H9 (cell line): Measurements from ENCODE around the gene KREMEN1. TPM values are rescaled to one million over a fixed set of nuclear protein-coding genes. Genes with fewer than 3 reads are reported as not detected.

Experiments
- DNase-seq: peaks from one replicate; pipeline ENCODE4 v3.0.0-alpha.2; 2017
- H2AFZ ChIP-seq: one replicate; pipeline ENCODE4 v1.6.1; 2013; ENCODE audit warnings: mild to moderate bottlenecking, low read length, control low read depth, moderate library complexity
- H2AK5ac ChIP-seq: 2 replicates; pipeline ENCODE4 v1.6.1; 2013; ENCODE audit warnings: low read length, control low read depth, mixed read lengths; ENCODE audit not compliant: insufficient read length
- H2BK120ac ChIP-seq: one replicate; pipeline ENCODE4 v1.6.1; 2013; ENCODE audit warnings: low read depth, mild to moderate bottlenecking, low read length, control low read depth, inconsistent platforms; ENCODE audit not compliant: poor library complexity, severe bottlenecking
- H2BK12ac ChIP-seq: 2 replicates; pipeline ENCODE4 v1.6.1; 2013; ENCODE audit warnings: low read length, control low read depth, mixed read lengths, low read depth; ENCODE audit not compliant: insufficient read length
- H2BK15ac ChIP-seq: 2 replicates; pipeline ENCODE4 v1.6.1; 2013; ENCODE audit warnings: low read depth, low read length, control low read depth
- H2BK20ac ChIP-seq: one replicate; pipeline ENCODE4 v1.6.1; 2013; ENCODE audit warnings: low read depth, mild to moderate bottlenecking, low read length, control low read depth, inconsistent platforms; ENCODE audit not compliant: poor library complexity, severe bottlenecking
- H2BK5ac ChIP-seq: 2 replicates; pipeline ENCODE4 v1.6.1; 2013; ENCODE audit warnings: low read length, control low read depth, mixed read lengths; ENCODE audit not compliant: insufficient read length
- H3K14ac ChIP-seq: 2 replicates; pipeline ENCODE4 v1.6.1; 2013; ENCODE audit warnings: low read length, control low read depth; ENCODE audit not compliant: insufficient read depth
- H3K18ac ChIP-seq: 2 replicates; pipeline ENCODE4 v1.6.1; 2013; ENCODE audit warnings: low read depth, mild to moderate bottlenecking, mixed read lengths, low read length, control low read depth; ENCODE audit not compliant: insufficient read length
- H3K23ac ChIP-seq: 2 replicates; pipeline ENCODE4 v1.6.1; 2013; ENCODE audit warnings: low read length, control low read depth, mixed read lengths, low read depth; ENCODE audit not compliant: insufficient read length
- H3K23me2 ChIP-seq: 2 replicates; pipeline ENCODE4 v1.6.1; 2013; ENCODE audit warnings: low read depth, mild to moderate bottlenecking, mixed read lengths, low read length, control low read depth; ENCODE audit not compliant: insufficient read length, poor library complexity, severe bottlenecking
- H3K27ac ChIP-seq: 2 replicates; pipeline ENCODE4 v1.5.1; 2013; ENCODE audit warnings: low read length, control low read depth, mixed read lengths, low read depth; ENCODE audit not compliant: insufficient read length
- H3K27me3 ChIP-seq: 2 replicates; pipeline ENCODE4 v1.6.1; 2013; ENCODE audit warnings: low read length, control low read depth, inconsistent platforms; ENCODE audit not compliant: insufficient read depth
- H3K4ac ChIP-seq: 2 replicates; pipeline ENCODE4 v1.6.1; 2013; ENCODE audit warnings: low read depth, mild to moderate bottlenecking, control low read depth, inconsistent platforms, low read length, moderate library complexity
- H3K4me1 ChIP-seq: 2 replicates; pipeline ENCODE4 v1.6.1; 2013; ENCODE audit warnings: low read length, control low read depth, inconsistent platforms; ENCODE audit not compliant: insufficient read depth
- H3K4me2 ChIP-seq: 2 replicates; pipeline ENCODE4 v1.6.1; 2013; ENCODE audit warnings: low read length, control low read depth, mixed read lengths; ENCODE audit not compliant: insufficient read length, insufficient read depth
- H3K56ac ChIP-seq: 2 replicates; pipeline ENCODE4 v1.6.1; 2013; ENCODE audit warnings: low read depth, mild to moderate bottlenecking, mixed read lengths, low read length, control low read depth; ENCODE audit not compliant: insufficient read length
- H3K79me1 ChIP-seq: 2 replicates; pipeline ENCODE4 v1.6.1; 2013; ENCODE audit warnings: low read depth, mild to moderate bottlenecking, moderate library complexity, low read length, control low read depth, inconsistent platforms; ENCODE audit not compliant: insufficient read depth, poor library complexity, severe bottlenecking
- H3K79me2 ChIP-seq: 2 replicates; pipeline ENCODE4 v1.6.1; 2013; ENCODE audit warnings: low read length, control low read depth, inconsistent platforms; ENCODE audit not compliant: insufficient read depth
- H3K9ac ChIP-seq: 2 replicates; pipeline ENCODE4 v1.6.1; 2013; ENCODE audit warnings: low read length, control low read depth, mixed read lengths; ENCODE audit not compliant: insufficient read length; ENCODE audit errors: extremely low read depth
- H3K9me3 ChIP-seq: one replicate; pipeline ENCODE4 v1.6.1; 2013; ENCODE audit warnings: low read depth, low read length, inconsistent platforms; ENCODE audit not compliant: control insufficient read depth
- H3T11ph ChIP-seq: one replicate; pipeline ENCODE4 v1.6.1; 2013; ENCODE audit warnings: mild to moderate bottlenecking, low read length, control low read depth, inconsistent platforms
- H4K20me1 ChIP-seq: one replicate; pipeline ENCODE4 v1.6.1; 2013; ENCODE audit not compliant: control insufficient read depth, insufficient read length, insufficient read depth
- H4K5ac ChIP-seq: 2 replicates; pipeline ENCODE4 v1.6.1; 2013; ENCODE audit warnings: low read depth, mild to moderate bottlenecking, mixed read lengths, low read length, control low read depth; ENCODE audit not compliant: insufficient read length
- H4K8ac ChIP-seq: replicated peaks from 2 replicates; pipeline ENCODE4 v1.6.1; 2013; ENCODE audit warnings: low read length, control low read depth, mixed read lengths, low read depth; ENCODE audit not compliant: insufficient read length
- H4K91ac ChIP-seq: 2 replicates; pipeline ENCODE4 v1.6.1; 2013; ENCODE audit warnings: low read depth, mild to moderate bottlenecking, moderate library complexity, mixed read lengths, low read length, control low read depth; ENCODE audit not compliant: insufficient read length
- H3K27ac Mint-ChIP-seq, 3 experiments: 2 replicates in 2 of 3; 3 replicates in 1 of 3; pipeline ENCODE4 v1.8.0; 2020 to 2021; ENCODE audit warnings: mixed read lengths in 3 of 3, mild to moderate bottlenecking in 1 of 3, moderate library complexity in 1 of 3
- H3K27me3 Mint-ChIP-seq: 2 replicates; pipeline ENCODE4 v1.8.0; 2021; ENCODE audit warnings: low read depth, mild to moderate bottlenecking, moderate library complexity, mixed read lengths
- H3K36me3 Mint-ChIP-seq, 3 experiments: 2 replicates in 2 of 3; 3 replicates in 1 of 3; pipeline ENCODE4 v1.8.0; 2020 to 2021; ENCODE audit warnings: low read depth in 3 of 3, mixed read lengths in 3 of 3; ENCODE audit not compliant: insufficient read depth in 1 of 3
- H3K4me1 Mint-ChIP-seq, 2 experiments: 2 replicates each; pipeline ENCODE4 v1.8.0; 2020; ENCODE audit warnings: mixed read lengths in 2 of 2
- H3K4me3 Mint-ChIP-seq, 2 experiments: 2 replicates in 1 of 2; 3 replicates in 1 of 2; pipeline ENCODE4 v1.8.0; 2020 to 2021; ENCODE audit warnings: mild to moderate bottlenecking in 2 of 2, mixed read lengths in 2 of 2, moderate library complexity in 1 of 2
- H3K9me3 Mint-ChIP-seq, 2 experiments: 2 replicates in 1 of 2; 3 replicates in 1 of 2; pipeline ENCODE4 v1.8.0; 2020; ENCODE audit warnings: mild to moderate bottlenecking in 2 of 2, mixed read lengths in 2 of 2, moderate library complexity in 1 of 2
- CTCF ChIP-seq: fragments of 200-600 bp; sonication (generic); conservative IDR thresholded peaks from 3 replicates; pipeline ENCODE4 v1.8.0; 2021; ENCODE audit warnings: antibody characterized with exemption, mild to moderate bottlenecking
- WGBS: extraction: QIAGEN DNeasy Blood & Tissue Kit; methylation state at CpG from one replicate; pipeline ENCODE4 v1.1.7; 2013; ENCODE audit warnings: missing lambda C conversion rate, low lambda C conversion rate, mixed read lengths; ENCODE audit not compliant: insufficient read length; ENCODE audit errors: extremely low coverage; 5-methylcytosine and 5-hydroxymethylcytosine counted together
- total RNA-seq: library from RNA; stranded (reverse); gene quantifications from 2 replicates; pipeline ENCODE4 v1.2.1, GENCODE V29; 2021

Gene KREMEN1
- total RNA-seq, 1 experiment from 2014 or later: 2.4 TPM

DNA sequence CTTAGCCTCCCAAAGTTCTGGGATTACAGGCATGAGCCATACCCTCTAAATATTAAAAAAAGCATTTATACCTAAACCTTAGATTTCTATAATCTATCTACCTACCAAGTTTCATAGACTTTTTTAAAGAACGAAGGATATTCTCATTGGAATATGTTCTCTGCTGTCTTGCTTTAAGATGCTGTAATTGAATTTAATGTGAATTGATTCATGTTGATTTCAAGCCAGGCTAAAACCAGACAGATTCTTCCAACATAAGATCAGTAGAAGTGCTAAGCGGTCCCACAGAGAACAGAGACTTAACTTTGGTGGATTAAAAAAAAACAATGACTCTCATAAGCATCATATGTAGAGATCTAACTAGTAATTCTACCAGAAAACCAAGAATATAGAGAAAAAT lies 14.2 kb downstream of the KREMEN1 start:
- no peak for DNase-seq
- no peak overlapping the region for H3K18ac ChIP-seq
- Mint-ChIP-seq H3K27me3 (no peaks in the 10 kb centered on the region; the same call in 1 of the 2 replicates), H3K4me1 (peaks cover 19 to 24% of the 10 kb centered on the region in 2 experiments), H3K36me3 (no peaks in the 10 kb centered on the region), H3K27ac (no peak overlapping the region), H3K9me3 (no peaks in the 10 kb centered on the region), H3K4me3 (no peak overlapping the region)
- H3K4me2 ChIP-seq: no peak overlapping the region
- H2BK15ac ChIP-seq: no peak overlapping the region
- TF ChIP-seq CTCF: no peak
- H4K91ac ChIP-seq: no peak overlapping the region
- no peaks in the 10 kb centered on the region for H3K27me3 ChIP-seq
- H3K9ac ChIP-seq: no peak overlapping the region
- H4K20me1 ChIP-seq: no peaks in the 10 kb centered on the region
- H2BK120ac ChIP-seq: no peak overlapping the region
- WGBS: no CpG with 5 or more reads among the region's 2 CpGs
- H2AFZ ChIP-seq: no peak overlapping the region
- H3K23ac ChIP-seq: no peak overlapping the region
- no peak overlapping the region for H2BK5ac ChIP-seq
- H3K79me2 ChIP-seq: no peaks in the 10 kb centered on the region
- H3K4me1 ChIP-seq: peaks cover 6% of the 10 kb centered on the region
- H3K23me2 ChIP-seq: no peaks in the 10 kb centered on the region
- no peak overlapping the region for H2AK5ac ChIP-seq
- no peak overlapping the region for H2BK12ac ChIP-seq
- no peak overlapping the region for H3T11ph ChIP-seq
- no peak overlapping the region for H3K27ac ChIP-seq
- no peak overlapping the region for H4K5ac ChIP-seq
- no peaks in the 10 kb centered on the region for H3K9me3 ChIP-seq
- no peak overlapping the region for H3K56ac ChIP-seq
- H3K14ac ChIP-seq: no peak overlapping the region
- H4K8ac ChIP-seq: no peak overlapping the region
- no peaks in the 10 kb centered on the region for H3K79me1 ChIP-seq
- H2BK20ac ChIP-seq: no peak overlapping the region
- no peak overlapping the region for H3K4ac ChIP-seq
